NT2/D1 (cell line): ENCODE data around the gene DIP2C.

Source experiments
- SUZ12 ChIP-seq: IDR thresholded peaks from 2 replicates; pipeline ENCODE4 v1.6.1; 2011; ENCODE audit not compliant: insufficient read length, insufficient read depth; ENCODE audit errors: extremely low read depth
- YY1 ChIP-seq: IDR thresholded peaks from 2 replicates; pipeline ENCODE4 v1.6.1; 2011; ENCODE audit not compliant: insufficient read length, insufficient read depth

DNA sequence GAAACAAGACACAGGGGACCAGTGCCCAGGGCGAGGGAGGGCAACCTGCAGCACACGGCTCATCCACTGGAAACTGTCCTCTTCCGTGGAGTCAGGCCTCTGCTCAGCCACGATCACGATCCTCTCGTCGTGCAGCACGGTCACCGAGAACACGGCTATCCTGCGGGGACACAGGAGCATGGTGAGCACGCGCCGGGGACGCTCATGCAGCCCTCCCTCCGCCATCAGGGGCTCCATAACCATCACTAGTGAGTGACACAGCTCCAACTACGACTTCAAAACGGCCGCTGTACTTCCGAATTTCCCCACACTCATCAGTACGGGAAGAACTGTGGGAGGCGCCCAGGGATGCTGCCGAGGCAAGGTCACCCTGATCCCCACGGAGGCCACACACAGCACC, 326.3 kb downstream of the DIP2C start:
- TF ChIP-seq YY1 (no peak), SUZ12 (no peak)
